GM19468 (cell line): ENCODE results near the gene GJD3.

Experiments used
- ATAC-seq: cut with Tn5 transposase; IDR thresholded peaks from one replicate; pipeline ENCODE4 v1.9.1; 2021; ENCODE audit warnings: mild to moderate bottlenecking, moderate library complexity, moderate number of reproducible peaks; ENCODE audit not compliant: unreplicated experiment; ENCODE audit errors: extremely low read depth

GJD3 gene

DNA sequence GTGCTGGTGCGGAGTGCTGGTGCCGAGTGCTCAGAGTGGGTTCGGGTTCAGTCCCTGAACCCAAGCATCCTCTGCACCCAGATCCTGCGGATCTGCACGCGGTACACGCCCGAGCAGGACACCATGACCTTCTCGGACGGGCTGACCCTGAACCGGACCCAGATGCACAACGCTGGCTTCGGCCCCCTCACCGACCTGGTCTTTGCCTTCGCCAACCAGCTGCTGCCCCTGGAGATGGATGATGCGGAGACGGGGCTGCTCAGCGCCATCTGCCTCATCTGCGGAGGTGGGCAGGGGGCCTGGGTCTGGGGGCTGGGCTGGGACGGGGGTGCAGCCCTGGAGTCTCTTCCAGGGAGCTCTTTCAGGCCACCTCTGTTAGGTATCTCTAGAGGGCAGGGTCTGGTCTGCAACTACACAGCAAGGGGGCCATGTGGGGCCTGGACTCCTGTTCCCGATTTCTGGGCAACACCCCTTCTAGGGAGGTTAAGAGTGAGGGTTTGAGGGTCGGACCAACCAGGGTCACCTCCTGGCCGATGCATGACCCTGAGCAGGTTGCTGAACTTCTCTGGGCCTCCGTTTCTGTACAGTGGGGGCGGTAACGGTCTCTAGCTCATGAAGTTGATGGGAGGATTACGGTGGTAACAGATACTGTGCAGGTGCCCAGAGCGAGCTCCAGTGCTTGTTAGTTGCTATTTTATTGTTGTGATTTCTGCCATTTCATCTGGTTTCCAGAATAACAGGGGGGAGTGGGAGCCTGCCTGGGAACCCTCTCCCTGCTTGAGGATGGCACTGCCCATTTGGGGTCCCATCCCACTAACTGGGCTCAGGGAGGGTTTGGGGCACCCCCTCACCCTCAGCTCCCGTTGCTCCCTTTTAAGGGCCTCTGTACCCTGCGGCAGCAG, 10.1 kb downstream of the GJD3 start:
- no peak for ATAC-seq

DNA sequence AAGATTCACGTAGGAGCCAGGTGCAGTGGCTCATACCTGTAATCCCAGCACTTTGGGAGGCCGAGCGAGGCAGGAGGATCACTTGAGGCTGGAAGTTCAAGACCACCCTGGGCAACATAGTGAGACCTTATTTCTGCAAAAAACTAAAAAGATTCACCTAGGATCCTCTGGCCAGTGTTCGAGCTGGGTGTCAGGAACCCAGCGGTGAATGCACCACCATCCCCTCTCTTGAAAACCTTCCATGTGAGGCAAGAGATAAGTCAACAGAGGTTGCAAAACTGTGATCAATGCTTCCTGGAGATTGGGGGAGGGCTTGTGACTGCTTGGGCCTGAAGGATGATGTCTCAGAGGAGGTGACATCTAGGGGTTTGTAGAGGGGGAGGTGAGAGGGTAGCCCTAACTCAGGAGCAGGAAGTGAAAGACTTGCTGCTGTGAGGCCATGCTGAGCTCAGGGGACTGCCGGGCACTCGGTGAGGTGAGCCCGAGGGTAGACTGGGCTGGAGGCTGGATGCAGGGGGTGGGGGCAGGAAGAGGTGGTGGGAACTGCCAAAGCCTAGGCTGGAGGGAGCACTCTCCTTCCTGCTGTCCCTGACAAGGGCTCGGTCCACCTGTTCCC, 11.7 kb downstream of the GJD3 start:
- ATAC-seq = no peak

DNA sequence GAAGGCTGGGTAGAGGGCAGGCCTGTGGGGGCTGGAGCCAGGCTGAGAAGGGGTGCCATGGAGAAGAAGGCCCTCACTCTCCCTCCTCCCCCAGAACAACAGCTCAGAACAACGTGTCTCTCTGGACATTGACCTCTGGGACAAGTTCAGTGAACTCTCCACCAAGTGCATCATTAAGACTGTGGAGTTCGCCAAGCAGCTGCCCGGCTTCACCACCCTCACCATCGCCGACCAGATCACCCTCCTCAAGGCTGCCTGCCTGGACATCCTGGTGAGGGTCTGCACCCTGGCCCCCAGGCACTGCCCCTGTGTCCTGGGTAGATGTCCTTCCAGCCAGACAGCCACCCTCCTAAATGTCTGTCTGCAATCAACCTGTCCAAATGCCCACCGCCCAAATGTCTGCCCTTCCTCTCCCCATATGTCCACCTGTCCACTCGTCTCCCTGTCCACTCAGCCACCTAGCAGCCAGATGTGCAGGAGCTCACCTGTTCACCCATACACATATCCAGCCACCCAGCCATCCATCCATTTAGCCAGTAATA, 12.2 kb downstream of the GJD3 start:
- ATAC-seq = no peak

DNA sequence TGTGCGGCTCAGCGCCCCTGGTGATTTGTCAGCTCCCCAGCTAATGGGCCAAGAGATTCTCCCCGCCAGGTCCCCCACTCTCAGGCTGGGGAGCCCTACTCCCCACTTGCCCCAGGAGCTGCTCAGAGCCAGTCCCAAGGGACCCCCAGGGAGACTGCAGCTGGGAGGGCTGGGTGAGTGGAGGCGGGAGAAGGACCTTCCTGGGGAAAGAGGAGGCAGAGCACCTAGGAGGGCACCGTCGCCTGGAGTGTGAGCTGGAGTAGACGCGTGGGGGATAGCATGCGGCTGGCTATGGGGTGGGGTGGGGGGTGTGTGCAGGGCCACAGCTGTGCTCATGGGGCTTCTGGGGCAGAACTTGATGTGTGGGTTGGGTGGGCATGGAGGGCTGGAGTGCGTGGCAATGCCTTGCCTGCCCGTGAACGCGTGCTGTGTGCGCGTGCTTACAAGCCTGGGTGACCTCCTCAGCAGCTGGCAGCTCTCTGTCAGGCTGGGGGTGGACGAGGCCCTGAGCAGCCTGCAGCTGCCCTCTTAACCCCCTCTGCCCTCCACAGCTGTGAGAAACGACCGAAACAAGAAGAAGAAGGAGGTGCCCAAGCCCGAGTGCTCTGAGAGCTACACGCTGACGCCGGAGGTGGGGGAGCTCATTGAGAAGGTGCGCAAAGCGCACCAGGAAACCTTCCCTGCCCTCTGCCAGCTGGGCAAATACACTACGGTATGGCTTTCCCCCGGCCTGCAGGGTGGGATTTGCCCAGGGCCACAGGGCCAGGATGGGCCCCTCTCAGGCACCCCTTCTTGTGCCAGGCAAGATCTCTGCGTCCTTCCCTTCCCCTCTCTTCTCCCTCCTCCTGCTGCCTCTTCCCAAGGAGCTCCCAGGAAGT, 12.9 kb downstream of the GJD3 start:
- no peak for ATAC-seq

DNA sequence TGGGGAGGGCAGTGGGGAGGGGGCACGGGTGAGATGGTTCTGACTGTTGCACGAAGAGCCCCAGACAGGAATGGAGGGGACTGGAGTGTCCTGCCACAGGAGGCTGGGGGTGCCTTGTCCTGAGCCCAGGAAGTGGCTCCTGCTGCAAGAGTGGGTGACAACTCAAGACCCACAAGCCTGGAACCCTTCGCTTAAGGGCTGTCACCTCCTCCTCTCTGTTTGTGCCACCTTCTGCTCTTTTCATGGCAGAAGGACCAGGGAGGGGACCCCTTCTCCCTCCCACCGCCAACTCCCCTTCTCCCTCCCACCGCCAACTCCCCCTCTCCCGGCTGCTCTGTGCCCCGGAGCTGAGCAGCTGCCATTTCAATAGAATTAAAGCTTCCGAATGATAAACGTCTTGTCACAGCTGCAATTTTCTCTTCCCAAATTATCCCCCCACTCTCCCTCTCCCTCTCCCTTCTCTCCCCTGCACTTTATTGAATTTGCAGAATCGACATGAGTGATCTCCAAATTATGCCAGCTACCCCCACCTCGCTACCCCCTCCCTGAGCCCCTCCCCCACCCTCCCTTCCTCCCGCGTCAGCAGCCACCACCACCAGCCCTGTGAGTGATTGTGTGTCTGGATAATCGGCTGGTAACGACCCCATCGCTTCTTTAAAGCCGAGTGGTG, 13.7 kb downstream of the GJD3 start:
- no peak for ATAC-seq

DNA sequence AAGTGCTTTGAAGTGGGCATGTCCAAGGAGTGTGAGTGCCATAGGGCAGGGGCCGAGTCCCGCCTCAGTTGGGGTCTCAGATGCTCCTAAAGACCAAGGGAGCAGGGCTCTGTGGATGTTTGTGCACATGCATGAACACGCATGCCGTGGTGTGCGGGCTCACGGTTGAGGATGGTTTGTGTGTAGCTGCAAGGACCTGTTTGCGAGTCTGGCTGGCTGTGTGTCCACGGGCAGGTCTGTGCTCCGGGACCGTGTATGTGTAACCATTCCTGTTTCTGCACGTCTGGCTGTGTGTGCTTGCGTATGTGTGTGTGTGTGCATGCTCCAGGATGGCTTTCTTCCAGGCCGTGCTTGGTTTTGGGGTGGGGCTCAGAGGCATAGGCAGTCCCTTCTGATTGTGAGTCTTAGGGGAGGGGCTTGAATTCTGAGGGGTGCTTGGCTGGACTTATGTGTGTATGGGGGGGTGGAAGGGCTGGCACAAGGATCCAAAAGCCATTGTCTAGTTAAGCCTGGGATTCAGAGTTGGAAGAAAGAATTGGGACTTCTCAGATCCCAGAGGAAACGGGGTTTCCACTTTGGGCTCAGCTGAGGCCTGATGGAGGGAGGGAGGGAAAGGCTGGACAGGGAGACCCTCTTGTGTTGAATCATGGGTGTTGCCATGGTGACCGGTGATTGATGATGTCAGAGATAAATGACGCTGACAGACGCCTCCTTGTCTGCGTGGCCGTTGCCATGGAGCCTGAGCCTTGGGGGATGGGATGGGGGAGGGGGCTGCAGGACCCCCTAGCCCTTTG, 14.4 kb downstream of the GJD3 start:
- no peak for ATAC-seq

DNA sequence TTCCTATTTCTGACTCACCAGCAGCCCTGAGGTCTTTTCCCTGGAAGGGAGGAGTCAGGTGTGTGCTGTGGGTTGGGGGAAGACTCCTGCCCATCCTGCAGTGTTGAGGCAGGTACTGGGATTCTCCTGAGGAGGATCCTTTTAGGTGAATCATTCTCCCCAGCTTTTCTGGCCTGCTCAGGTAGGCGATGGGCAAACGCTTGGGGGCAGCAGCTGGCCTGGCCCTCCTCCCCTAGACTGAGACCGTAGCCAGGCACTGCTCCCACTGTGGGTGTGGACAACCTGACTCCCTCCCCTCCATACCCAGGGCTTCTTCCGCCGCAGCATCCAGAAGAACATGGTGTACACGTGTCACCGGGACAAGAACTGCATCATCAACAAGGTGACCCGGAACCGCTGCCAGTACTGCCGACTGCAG, 15.1 kb downstream of the GJD3 start:
- no peak for ATAC-seq

DNA sequence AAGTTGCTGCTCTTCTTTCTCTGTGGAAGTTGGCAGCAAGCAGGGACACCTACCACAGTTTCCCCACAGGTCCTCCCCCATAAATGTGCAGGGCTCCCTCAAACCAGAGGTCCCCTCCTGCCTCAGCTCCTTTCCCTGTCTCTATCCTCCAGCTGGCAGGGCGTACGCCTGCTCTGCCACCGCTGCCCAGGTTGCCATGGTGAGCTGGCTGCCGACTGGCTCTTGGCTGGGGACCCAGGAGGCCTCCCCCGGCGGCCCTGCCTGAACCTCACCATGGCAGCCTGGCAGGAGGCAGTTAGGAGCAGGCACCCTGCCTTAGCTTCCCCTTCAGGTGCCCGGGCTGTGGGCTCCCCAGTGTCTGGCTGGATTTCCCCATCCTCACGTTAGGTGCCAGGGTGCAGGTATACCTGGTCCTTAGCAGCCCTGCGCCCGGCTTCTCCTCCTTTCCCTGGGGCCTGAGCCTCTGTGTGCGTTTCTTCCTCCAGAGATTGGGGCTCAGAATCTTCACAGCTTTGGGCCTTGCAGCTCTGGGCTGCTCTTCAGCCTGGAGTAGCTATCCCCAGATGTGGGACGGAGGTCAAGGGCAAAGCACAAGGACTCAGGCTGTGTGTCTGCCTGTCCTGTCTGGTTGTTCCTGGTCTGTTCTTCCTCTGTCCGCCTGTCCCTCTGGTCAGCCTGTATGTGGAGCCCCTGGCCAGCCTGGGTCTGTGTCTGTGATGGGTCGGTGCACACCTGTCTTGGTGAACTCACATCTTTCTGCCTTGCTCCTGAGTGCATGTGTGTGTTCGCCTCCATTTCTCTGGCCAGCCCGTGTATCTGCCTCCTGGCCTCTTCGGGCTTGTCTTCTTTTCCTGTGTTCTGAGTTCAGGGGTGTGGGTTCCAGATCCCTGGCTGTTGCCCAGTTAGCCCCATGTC, 15.7 kb downstream of the GJD3 start:
- ATAC-seq = no peak

DNA sequence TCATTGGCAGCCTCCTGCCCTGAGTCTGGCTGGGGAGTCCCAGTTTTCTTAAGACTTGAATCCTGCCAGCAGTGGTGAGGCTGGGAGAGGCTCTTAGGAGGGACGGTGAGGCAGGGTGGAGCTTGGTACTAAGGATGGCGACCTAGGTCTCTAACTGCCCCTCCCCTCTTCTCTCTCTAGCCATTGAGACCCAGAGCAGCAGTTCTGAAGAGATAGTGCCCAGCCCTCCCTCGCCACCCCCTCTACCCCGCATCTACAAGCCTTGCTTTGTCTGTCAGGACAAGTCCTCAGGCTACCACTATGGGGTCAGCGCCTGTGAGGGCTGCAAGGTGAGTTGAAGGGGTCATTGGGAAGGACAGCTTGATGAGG, 16.4 kb downstream of the GJD3 start:
- ATAC-seq = no peak

DNA sequence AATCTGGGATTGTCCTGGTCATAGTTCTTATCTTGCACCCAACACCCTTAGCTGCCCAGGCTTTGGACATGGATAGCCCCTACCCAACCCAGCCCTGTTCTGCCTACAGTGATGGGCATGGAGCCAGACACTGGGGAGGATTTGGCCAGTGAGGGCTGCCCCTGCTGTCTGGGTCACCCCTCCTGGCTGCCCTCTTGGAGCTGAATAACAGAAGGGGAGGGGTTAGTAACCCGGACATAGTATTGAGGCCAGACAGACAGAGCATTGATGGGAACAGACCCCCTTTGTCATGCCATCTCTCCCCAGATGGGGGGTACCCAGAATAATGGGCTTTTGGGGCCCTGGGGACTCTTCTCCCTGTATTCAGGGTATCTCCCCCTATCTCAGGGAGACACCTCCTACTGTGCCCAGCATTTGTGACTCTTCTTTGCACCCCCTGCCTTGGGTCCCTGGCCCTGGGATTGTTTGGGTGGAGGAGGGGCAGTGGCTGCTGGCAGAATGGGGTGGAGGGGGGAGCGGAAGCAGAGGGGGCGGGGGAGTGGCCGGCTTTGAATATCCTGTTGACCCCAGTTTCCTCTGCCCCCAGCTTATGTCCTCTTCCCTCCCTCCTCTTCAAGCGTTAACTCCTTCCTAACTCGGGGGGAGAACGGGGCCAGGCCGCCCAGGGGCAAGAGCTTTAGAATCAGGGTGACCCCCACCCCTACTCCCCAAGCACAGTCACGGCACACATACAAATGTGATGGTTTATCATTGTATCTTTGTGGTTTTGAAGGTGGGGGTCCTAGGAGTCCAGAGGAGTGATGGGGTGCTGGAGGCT, 17.0 kb downstream of the GJD3 start:
- no peak for ATAC-seq

DNA sequence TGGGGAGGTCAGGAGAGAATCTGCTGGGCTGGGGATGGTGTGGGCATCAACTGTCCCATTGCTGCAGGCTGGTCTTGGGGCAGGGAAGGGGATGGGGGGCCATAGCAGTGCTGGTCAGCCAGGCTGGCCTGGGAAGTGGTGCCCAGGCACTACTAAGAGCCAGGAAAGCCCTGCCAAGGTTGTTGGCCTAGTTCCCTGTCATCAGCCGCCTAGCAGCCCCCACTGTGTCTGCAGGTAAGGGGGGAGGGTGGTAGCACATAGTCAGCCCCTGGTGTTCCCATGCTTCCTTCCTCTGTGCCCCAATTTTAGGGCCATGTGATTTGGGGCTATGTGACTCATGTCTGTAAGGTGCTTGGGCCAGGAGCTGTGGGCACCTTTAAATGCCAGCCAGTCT, 17.8 kb downstream of the GJD3 start:
- no peak for ATAC-seq

DNA sequence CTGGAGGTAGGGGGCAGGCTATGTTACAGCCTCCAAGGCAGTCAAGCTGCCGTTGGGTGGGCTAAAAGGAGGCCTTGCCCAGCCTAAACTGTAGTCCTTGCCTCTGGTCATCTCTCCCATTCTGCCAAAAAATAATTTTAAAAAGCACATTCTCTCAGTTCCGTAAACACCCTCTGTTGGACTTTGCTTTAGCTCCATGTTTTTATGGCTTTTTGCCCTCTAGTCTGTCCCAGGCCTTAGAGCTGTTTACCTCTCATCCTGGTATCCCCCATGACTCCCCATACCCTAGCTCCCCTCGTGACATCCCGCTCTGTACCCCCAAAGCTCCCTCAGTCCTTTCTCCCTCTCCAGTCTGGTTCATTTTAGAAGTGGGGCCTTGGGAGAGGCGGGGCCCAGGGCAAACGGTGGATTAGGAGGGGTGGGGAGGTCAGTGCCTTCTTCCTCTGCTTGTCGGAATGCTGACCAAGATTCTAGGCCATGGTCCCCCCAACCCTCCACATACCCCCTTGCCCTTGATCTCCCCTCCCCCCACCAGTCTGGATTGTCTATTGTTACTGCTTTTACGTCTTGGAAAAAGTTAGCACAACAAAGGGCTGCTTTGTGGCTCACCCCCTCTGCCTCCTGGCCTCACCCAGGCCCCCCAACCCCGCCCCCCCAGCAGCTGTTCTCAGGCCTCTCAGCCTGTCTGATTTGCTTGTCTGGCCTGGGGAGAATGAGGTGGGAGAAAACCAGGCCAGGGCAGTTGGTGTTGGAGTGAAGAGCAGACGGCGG, 18.4 kb downstream of the GJD3 start:
- no peak for ATAC-seq

DNA sequence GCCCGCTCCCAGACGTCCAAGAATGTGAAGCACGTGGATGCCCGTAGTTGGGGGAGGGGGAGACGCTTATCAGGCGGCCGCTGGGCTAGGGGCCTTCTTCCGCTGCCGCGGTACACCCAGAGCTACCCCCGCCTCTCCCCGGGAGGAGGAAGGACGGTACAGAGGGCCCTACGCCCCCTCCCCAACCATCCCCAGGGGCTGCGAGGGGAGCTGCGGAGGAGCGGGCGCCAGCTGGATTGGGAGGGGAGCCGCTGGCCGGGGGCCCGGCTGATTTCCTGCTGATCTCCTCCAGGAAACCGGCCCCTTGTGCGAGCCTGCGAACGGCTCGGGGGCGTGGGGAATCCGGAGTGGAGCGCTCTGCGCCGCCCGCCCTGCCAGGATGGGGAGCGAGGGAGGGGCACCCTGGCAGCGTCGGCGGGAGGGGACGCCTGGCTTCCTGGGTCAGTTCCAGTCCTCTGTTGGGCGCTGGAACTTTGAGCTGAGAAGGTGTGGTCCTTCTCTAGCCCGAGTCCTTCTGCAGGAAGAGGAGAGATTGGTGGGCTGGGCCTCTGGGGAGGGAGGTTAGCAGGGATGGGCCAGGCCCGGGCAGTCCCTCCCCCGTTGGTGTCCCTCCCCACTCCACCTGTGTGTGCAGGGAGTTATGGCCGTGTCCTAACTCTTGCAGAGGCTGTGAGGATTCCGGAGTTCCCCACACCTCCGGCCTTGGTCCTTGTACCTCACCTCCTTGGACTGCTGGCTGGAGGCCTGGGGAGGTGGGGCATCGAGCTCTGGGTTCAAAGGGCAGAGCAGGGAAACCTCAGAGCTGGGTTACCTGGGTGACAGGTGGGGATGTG, 19.2 kb downstream of the GJD3 start:
- ATAC-seq = no peak

DNA sequence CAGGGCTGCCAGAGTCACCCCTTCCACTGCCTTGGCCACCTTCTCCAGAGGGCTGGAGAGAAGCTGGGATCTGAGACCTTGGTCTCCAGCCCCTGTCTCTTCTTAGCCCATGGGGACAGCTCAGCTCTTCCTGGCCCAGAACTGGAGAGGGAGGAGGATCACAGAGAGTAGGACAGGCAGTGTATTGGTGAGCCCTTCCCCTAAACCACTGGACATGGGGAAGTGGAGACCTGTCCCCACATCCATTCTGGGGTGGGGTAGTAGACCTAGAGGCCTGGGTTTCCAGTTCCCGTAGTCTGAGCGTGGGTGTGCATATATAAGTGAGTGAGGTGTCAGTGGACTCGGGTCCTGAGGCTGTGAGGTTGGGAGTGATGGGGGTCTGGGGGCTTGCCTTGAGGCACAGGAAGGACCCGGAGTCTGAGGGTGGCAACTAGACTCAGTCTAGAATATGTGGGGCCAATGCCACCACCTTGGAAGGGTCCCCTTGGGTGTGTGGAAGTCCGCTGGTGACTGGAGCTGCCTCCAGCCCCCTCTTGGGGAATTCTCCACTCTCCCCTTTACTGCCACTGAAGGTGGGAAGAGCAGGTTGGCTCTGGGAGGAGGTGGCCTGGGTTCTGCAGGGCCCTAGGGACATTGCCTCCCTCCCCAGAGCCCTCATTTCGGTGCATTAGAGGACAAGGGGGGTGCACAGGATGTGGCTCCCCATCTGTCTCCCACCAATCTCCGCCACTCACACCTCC, 19.9 kb downstream of the GJD3 start:
- no peak for ATAC-seq
